Stimulated activated CD4-positive, alpha-beta T cell treated with anti-CD3 and anti-CD28 coated beads, Interleukin-2, amount 100 ng/mL, for 4 hours (primary cell): ENCODE results near the gene PITX3.
A peak's percentile ranks its signal among the peaks of the same experiment; 100 is the strongest.
"Not testable (repeated sequence)": the region's sequence is repeated elsewhere in the genome, so short reads cannot be mapped to it uniquely, and the experiment has no call there.

Source experiments
- DNase-seq: peaks from one replicate; pipeline ENCODE4 v3.0.0-alpha.2; 2020; ENCODE audit warnings: low read depth

The PITX3 gene

DNA sequence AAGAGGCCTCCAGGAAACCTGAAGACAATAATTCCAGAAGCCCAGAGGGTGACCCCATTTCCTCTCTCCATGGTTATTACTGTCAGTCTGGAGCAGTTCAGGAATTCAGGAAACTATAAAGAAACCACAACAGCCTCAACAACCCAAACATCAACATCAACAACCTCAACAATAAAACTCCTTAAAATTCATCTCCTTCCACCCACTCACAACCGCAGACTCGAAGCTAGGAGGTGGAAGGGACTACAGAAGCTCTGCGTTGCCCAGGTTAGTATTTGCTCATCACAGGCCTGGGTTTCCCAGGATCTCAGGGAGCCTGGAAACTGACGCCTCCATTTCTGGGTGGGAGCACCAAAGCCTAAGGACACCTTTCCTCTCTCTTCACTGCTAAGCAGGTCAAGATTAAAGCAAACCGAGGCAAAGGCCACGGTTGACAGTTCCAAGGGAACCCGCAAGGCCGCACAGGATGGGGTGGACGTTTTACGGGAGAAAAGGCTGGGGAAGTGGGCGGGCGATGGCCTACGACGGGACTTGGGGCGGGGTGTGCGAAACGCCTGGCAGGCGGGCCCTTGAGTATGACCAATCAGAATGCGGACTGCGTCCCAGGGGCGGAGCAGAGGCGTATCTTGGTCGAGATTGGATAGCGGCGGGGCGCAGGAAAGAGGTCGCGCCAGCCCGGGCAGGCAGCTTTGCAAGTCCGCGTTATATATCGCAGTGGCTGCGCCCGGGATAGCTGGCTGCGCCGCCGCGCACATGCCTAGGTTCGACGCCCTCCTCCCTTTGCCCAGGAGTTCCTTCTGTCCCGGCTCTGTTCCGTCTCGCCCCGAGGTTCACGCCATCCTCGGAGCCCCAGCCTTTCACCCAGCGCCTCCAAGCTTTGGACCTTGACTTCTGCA lies 15.4 kb downstream of the PITX3 start, which contains the start of gene ELOVL3:
Gene ELOVL3 (plus strand): TSS at position 654 of the 896 bp plus-strand sequence. CDS start 250 bp downstream, outside the sequence.
- peak; percentile 73 for DNase-seq

DNA sequence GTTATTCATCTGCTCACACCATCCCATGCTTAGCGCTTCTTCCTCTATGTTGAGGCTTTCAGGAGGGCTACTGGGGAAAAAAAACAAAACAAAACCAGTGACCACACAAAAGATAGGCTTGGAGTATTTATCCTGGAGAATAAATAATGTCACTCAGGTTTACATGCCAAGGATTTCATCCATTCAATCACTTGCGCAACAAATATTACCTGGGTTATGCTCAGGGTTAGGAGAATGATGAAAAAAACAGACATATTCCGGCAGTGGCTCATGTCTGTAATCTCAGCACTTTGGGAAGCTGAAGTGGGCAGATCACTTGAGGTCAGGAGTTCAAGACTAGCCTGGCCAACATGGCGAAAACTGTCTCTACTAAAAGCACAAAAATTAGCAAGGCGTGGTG lies 18.5 kb downstream of the PITX3 start:
- DNase-seq = no peak

GRCh38 chr10:102220612-102221011 lies 20.7 kb downstream of the PITX3 start:
- DNase-seq = no peak

GRCh38 chr10:102219370-102219769 lies 21.9 kb downstream of the PITX3 start:
- no peak for DNase-seq

- not testable (repeated sequence) for DNase-seq
These were observed 27.7 kb downstream of the PITX3 start for GRCh38 chr10:102213599-102213998.

DNA sequence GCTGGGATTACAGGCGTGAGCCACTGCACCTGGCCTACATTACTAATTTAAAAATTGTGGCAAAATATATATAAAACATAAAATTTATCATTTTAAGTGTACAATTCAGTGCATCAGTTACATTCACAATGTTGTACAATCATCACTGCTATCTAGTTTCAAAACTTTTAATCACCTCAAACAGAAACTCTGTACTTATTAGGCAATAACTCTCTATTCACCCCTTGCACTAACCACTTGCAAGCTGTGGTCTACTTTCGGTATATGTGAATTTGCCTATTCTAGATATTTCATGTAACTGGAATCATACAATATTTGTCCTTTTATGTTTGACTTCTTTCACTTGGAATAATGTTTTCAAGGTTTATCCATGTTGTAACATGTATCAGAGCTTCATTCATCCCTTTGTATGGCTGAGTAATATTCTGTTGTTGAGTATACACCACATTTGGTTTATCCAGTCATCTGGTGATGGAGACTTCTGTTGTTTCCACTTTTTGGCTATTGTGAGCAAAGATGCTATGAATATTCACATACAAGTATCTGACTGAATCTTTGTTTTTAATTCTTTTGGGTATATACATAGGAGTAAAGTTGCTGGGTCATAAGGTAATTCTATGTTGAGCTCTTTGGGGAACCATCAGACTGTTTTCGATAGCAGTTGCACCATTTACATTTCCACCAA lies 29.6 kb downstream of the PITX3 start:
- DNase-seq = no peak

DNA sequence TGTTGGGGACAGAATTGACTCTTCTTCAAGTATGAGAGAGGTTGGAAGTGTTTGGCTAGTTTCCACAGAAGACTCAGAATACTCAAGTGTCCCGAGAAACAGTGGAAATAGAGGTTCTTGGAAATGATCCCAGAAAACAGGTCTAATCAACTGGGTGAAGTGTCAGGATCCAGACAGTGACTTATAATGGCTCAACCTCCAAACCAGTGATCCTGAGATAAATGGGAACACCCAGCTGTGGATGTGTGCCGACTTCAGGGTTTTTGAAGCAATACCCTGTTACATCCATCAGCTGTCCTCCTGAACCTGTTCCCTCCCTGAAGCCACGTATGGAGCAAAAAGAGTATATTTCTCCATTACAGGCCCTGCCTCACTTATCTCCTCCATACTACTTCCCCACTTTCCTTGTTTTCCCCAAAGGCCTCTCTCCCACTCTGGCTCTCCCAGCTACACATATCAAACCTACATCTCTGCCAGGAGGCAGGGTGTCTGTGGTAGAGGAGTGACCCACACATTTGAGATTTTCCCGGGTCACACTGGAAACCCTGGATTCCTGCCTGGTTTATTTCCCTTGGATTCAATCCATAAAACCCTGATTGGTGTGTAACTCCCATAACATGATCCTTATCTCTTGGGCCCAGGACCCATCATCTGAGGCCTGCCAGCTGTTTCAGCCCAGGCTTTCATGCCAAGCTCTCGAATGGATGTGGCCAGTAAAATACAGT lies 32.8 kb downstream of the PITX3 start:
- no peak for DNase-seq

GRCh38 chr10:102202386-102202785 lies 38.9 kb downstream of the PITX3 start:
- DNase-seq = no peak

DNA sequence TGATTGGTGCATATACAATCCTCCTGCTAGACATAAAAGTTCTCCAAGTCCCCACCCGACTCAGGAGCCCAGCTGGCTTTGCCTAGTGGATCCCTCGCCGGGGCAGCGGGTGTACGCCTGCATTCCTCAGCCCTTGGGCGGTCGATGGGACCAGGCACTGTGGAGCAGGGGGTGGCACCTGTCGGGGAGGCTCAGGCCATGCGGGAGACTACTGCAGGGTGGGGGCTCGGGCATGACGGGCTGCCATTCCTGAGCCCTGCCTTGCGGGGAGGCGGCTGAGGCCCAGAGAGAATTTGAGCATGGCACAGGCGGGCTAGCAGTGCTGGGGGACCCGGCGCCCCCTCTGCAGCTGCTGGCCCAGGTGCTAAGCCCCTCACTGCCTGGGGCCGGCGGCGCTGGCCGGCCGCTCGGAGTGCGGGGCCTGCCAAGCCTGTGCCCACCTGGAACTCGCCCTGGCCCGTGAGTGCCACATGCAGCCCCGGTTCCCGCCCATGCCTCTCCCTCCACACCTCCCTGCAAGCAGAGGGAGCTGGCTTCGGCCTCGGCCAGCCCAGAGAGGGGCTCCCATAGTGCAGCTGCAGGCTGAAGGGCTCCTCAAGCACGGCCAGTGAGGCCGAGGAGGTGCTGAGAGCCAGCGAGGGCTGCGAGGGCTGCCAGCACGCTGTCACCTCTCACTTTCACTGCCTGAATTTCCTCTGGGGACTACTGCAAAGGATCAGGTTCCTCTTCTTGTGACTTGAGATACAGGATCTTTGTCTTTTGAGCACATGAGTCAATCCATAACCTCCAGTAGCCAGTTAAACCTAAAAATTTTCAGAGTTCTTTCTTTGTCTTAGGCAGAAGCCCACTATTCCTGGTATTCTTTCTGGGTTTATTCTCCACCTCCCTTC lies 40.3 kb downstream of the PITX3 start:
- DNase-seq = no peak

DNA sequence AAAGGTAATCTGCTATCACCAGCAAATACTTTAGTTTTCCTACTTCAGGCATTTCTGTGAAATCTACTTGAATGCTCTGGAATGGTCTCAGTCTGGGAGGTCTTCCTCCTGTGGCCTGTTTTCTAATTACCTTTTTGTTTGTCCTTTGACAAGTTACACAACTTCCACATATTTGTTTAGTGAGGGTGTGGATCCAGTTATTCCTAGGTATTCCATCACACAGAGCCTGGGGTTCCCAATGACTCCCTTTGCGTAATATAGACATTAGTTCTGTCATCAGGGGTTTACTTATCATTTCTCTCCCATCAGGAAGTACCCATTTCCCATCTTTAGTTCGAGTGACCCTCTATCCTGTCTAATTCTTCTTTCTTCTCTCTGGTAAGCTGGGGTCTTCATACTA lies 43.3 kb downstream of the PITX3 start:
- no peak for DNase-seq

GRCh38 chr10:102196893-102197292 lies 44.4 kb downstream of the PITX3 start:
- DNase-seq = no peak

DNA sequence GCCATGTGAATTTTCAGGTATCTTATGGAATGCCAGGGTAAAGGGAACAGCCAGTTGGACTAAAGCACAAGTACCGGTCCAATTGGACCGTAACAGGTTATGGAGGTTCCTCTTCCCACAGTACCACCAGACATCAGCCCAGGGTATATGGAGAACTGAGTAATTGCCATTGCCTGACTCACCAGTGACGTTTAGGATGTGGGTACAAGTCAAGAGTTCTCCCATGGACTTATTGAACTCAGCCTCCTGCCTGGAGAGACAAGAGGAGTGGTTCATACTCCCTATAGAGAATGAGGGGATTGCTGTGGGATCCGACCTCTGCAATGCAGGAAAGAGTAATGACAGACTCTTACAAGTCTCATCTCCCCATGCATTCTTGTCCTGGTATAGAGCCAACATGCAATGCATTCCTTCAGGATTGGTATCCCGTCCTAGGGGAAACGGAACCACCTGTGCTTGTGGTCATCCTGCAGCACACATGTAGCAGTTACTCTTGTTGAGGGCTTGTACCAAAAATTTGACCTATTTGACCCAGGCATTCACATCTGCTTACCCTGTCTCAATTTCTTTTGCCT lies 45.9 kb downstream of the PITX3 start:
- no peak for DNase-seq

DNA sequence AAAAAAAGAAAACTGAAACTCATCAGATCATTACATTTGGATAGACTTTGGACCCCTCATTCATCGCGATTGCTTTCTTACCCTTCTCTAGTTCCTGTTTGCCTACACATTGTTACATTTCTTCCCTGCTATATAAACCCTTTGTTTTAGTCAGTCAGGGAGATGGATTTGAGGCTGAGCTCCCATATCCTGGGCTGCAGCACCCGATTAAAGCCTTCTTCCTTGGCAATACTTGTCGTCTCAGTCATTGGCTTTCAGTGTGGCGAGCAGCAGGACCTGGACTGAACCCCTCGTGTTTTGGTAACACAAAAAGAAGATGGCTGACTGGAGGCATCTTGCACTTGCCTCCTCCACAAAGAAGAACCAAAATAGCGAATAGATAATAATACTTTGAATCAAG lies 49.4 kb downstream of the PITX3 start:
- DNase-seq = no peak

DNA sequence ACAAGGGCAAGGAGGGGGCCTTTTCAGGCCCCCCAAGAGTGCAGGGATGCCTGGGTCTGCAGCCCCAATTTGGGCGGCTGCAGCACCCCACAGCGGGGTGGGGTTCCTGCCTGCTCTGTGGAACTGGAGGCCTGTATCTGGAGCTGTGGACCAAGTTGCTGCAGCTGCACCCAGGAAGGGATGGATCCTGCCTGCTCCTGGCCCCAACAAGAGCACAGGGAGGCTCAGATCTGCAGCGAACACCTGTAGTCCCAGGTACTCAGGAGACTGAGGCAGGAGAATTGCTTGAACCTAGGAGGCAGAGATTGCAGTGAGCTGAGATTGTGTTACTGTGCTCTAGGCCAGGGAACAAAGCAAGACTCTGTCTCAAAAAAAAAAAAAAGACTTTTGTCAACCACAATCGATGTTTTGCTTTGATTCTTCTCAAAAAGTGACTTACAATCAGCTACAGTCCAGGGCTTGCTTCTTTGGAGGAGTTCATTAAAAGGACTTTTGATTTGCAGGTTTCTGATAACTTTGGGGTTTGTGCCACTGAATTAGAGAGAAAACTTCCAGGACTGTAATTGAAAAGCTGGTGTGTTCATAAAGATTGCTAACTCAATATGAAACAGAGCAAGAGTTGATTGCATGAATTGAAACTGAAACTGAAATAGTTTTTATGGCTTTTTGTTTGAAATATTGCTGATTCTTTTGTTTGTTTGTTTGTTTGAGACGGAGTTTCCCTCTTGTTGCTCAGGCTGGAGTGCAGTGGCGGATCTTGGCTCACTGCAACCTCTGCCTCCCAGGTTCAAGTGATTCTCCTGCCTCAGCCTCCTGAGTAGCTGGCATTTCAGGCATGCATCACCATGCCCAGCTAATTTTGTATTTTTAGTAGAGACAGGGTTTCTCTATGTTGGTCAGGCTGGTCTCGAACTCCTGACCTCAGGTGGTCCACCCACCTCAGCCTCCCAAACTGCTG lies 52.1 kb downstream of the PITX3 start:
- DNase-seq = not testable (repeated sequence)

DNA sequence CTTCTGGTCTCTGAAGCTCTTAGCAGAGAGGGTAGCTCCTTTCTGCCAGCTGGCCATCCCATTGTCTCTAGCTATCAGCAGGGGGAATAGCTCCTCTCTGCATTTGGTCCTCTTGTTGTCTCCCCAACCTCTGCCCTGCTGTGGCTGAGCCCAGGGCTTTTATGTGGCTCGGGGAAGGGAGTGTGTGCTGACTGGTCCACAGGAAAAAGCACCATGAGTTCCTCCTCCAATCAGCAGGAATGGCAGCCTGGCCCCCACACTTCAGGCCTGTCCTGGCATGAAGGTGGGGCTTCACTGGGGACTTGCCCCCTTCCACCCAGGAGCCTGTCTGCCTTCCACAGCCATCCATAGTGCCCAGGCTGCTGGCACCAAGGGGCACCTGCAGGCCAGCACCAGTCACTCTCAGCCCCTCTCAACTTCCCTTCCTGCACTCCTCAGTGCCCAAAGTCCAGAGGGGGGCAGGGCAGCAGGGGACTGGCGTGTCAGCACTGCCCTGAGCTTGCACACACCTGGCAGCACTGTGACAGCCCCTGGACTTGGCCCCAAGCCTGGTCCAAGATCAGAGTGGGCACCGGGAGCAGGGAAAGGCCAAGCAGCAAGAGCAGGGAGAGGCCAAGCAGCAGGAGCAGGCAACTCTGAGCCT lies 52.9 kb downstream of the PITX3 start:
- no peak for DNase-seq

DNA sequence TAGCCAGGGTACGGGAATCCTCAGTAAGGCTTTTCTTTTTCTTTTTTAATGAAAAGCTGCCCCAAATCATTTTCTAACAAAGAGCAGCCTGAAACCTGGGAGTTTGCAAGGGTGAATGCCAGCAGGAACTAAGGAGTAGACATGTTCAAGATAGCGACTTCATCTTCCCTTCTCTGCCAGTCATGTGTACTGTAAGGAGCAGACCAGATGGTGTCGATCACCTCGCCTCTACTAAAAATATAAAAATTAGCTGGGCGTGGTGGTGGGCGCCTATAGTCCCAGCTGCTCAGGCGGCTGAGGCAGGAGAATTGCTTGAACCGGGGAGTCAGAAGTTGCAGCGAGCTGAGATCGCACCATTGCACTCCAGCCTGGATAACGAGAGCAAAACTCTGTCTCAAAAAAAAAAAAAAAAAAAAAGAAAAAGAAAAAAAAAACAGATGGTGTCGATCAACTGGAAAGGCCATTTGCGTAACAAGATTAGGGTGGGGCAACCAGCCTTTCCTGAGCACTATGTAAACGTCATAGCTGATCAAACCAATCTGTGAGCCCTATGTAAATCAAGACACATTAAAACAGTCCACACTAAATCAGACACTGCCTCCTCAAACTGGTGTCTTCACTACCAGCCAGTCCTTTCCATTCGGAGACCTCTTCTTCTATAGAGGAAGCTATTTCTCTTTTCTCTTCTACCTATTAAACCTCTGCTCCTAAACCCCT lies 55.3 kb downstream of the PITX3 start:
- DNase-seq = no peak

- no peak for DNase-seq
These were observed 56.0 kb downstream of the PITX3 start for GRCh38 chr10:102185272-102185671.

DNA sequence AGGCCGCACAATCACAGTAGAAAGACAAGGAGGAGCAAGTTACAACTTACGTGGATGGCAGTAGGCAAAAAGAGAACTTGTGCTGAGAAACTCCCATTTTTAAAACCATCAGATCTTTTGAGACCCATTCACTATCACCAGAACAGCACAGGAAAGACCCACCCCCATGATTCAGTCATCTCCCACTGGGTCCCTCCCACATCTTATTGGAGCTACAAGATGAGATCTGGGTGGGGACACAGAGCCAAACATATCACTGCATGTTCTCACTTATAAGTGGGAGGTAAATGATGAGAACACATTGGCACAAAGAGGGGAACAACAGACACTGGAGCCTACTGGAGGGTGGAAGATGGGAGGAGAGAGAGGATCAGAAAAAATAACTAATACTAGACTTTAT lies 56.7 kb downstream of the PITX3 start:
- no peak for DNase-seq
